ENCODE results near the gene INSR. TPM values are rescaled to one million over a fixed set of nuclear protein-coding genes. Genes with fewer than 3 reads are reported as not detected.

INSR gene
- total and polyA plus RNA-seq, 2 experiments from 2014 or later = 19.2 to 52.1 TPM

GRCh38 chr19:7336321-7336973 is 42.2 kb upstream of the INSR start:
- Histone ChIP-seq H3K4me2 (no peak overlapping the region), H4K20me1 (replicated peaks; ENCODE audit: insufficient read depth) (no peaks in the 10 kb centered on the region), H3K4me3 (no peak overlapping the region), H3K27me3 (ENCODE audit: insufficient read depth) (no peaks in the 10 kb centered on the region), H3K4me1 (ENCODE audit: insufficient read depth) (no peaks in the 10 kb centered on the region), H3K36me3 (ENCODE audit: insufficient read depth) (no peaks in the 10 kb centered on the region), H3K27ac (ENCODE audit: low read depth) (no peak overlapping the region), H3K79me2 (replicated peaks; ENCODE audit: insufficient read depth) (no peaks in the 10 kb centered on the region), H2AFZ (no peak overlapping the region), H3K9me2 (ENCODE audit: insufficient read depth) (no peaks in the 10 kb centered on the region; the same call in 1 of the 2 replicates), H3F3A (replicated peaks; ENCODE audit: low read depth) (no peaks in the 10 kb centered on the region)
- Mint-ChIP-seq H3K27me3 (ENCODE audit: insufficient read depth, low read depth, poor library complexity) (peaks cover 10% of the 10 kb centered on the region), H3K36me3 (ENCODE audit: low read depth) (no peaks in the 10 kb centered on the region), H3K27ac (no peak overlapping the region), H3K9me3 (peaks cover 6% of the 10 kb centered on the region; the same call in 2 of the 3 replicates), H3K4me3 (no peak overlapping the region), H3K4me1 (no peaks in the 10 kb centered on the region)
- DNase-seq (ENCODE audit: low spot score) (no peak), ATAC-seq (no peak)
- TF ChIP-seq ETS1 (IDR thresholded peaks at IDR 0.05) (no peak), JUNB (IDR thresholded peaks at IDR 0.05; ENCODE audit: unreplicated experiment) (no peak), CREB1 (CRISPR knock-in tag; IDR thresholded peaks at IDR 0.05; ENCODE audit: low read depth) (no peak), EZH2 (IDR thresholded peaks at IDR 0.05; ENCODE audit: low read depth, unreplicated experiment) (no peak), ZNF462 (CRISPR knock-in tag; IDR thresholded peaks at IDR 0.05) (no peak), ZNF331 (CRISPR knock-in tag; IDR thresholded peaks at IDR 0.05; ENCODE audit: low read depth) (no peak), CTCF (conservative IDR thresholded peaks at IDR 0.05; ENCODE audit: low read depth in 2 of 2) (no peak), EZH2phosphoT487 (IDR thresholded peaks at IDR 0.05; ENCODE audit: unreplicated experiment) (no peak), POLR2AphosphoS5 (IDR thresholded peaks at IDR 0.05; ENCODE audit: low read depth) (no peak), NANOG (IDR thresholded peaks at IDR 0.05; ENCODE audit: borderline replicate concordance) (no peak), REST (IDR thresholded peaks at IDR 0.05; ENCODE audit: unreplicated experiment) (no peak), ZNF114 (CRISPR knock-in tag; IDR thresholded peaks at IDR 0.05) (no peak), STAT1 (IDR thresholded peaks at IDR 0.05; ENCODE audit: unreplicated experiment) (no peak)
